Endometrium (tissue), 2 donors: ENCODE data around the gene STXBP6.

Experiments used
- FAIRE-seq: peaks from 2 replicates; lab custom pipeline; 2012; peaks lifted over from hg19 to GRCh38; lab: Jason Lieb, UNC
- donor health status: control.
- donor health status: control.

Gene STXBP6

DNA sequence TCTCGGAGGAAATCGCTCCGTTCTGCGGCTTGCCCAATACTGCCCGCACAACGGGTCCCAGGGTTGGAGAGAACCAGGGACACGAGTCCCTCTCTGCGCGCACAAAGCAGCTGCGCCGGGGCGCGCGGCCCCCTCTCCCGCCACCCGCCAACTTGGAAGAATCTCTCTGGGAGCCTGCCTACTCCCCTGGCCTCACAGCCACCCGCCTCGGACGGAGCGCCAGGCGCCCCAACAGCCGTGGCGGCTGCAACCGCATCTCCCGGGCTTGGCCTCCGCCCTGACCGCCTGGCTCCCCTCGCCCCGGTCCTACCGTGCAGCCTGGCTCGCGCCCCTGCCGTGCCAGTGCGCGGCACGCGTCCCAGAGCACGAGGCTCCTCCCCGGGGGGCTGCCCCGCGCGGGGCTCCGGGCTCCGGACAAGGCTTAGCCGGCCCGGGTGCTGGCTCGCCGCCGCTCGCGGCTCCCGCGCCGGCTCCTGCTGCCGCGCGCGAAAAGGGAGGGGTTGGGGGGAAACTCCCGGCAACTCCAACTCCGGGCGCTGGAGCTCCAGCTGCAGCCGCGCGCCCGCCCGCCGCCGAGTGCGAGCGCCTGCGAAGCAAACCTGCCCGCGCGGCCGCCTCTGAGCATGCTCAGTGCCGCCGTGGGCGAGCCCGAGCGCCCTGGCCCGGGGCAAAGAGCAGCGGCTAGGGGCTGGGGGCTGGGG, at the start of gene STXBP6:
Gene STXBP6, minus strand, starts transcription at position 580 of the 701 bp plus-strand sequence. CDS start 75,329 bp downstream, outside the sequence.
- no peak for FAIRE-seq

DNA sequence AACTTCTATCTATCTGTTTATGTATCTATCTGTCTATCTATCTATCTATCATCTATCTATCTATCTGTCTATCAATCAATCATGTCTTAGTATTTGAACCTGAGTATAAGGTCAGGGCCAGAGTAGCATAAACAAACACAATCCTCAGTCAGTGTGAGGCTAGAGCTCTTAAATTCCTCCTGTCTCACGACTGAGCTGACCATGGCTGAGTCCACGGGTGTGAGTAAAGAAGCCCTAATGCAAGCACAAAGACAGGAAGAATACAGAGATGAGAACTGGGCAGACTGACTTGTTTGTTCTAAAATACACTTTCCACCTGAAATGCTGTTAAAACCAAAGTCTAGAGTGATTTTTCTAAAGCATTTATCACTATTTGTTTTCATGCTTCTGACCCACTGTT, 47.2 kb upstream of the STXBP6 start:
- FAIRE-seq = no peak

DNA sequence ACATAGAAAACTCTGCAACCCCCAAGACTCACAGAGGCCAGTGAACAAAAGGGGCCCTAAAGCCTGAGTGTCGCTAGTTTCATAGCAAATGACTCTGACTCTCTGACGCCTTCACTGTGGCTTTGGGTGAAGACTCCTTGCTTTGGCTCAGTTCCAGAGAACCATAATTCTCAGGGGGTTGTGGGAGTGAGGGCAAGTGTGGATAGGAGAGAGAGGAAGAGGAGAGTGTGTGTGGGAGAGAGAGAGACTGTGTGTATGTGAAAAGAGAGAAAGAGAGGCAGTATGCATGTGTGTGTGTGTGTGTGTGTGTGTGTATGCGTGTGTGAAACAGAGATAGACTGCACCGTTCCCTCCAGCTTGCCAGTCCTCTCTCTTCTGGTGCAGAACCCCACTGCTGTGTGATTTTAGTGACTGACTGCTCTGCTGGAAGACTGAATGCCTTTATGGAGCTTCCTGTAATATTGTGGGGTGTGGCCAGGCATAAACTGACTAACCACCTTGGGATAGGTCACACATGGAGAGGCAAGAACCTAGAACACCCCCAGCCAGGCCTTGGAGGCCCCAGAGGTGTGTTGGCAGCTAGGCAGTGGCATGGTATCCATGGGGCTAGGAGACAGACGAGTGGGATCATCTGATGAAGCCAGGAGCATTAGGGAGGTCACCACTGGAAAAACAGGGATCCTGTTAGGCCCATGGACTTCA, 45.9 kb upstream of the STXBP6 start:
- no peak for FAIRE-seq

DNA sequence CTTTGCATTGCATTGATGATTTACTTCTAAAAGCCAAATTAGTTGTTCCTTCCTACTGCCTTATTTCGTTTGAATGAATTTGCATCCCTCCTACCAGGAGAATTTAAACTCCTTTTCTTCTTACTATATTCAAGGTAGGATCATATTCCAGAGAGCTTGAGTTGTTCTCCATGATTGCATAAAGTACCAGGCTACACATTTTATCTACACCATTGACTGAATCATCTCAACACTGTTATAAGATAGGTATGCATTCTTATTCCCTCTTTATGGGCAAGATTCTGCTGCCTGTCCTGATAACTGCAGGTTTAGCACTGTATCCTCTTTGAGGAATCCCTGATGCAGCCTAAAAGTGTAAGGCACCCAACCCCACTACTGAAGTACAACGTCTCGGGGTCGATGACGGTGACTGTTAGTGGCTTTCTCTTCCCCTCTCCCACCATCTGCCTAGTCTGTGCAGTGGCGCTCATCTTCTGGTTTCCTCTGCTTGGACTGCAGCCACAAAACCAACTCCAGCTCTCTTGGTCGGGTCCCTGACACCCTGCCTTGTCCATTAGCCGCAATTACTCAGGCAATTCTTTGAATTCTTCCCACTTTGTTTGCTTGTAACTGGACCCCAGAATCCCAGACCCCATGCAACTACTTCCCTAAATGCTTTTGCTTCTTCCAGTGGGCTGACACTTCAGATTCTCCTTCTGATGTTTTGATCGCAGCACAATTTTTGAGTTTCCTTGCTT, 44.4 kb upstream of the STXBP6 start:
- FAIRE-seq = no peak

DNA sequence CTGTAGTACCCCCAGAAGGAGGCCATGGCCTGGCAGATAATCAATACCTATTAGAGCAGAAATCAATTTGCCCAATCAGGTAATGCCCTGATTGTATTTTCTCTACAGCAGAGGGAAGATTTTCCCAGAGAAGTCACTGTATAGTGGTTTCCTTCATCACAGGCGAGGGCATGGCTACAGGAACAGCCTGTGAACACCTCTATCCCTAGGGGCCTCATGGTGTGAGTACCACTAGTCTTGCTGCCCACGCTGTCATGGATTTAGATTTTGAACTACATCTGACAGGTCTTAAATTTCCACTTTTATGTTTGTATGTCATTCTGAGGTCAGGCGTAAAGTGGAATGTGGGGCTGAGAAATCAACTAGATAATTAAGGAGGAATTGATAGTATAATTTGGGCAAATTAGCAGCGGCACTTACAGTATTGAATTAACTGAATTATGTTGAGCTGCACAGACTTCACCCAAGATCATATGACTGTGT, 42.4 kb upstream of the STXBP6 start:
- FAIRE-seq = no peak

DNA sequence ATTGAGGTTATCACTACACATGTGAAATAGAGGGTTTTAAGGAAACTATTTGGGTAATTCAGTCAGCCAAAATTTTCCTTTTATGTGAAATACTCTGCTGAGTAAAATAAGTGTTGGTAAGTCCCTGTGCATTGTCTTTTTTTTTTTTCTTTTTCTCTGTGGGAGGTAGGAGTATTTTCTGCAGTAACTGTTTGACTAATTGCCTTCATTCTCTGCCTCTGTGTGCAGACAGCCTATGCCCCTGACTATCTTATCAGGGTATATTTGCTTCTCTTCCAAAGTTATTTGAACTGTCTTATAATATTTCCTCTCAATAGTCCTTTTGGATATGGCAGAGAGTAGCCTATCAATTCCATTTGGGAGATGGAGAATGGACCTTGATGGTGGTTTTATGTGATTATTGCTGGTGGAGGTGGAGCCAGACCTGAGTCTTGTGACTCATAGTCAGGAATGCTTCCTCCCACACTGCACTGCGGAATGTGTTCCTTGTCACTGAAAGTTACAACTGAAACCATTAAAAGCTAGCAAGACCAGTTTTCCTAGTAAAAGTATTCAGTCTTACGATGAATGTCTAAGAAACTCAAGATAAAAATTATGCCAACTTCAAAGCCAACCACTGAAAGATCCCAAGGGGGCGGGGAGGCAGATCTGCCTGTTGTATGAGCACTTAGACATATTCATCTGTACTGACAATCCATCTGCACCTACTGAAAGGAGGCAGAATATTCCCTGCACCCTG, 40.9 kb upstream of the STXBP6 start:
- FAIRE-seq = no peak

DNA sequence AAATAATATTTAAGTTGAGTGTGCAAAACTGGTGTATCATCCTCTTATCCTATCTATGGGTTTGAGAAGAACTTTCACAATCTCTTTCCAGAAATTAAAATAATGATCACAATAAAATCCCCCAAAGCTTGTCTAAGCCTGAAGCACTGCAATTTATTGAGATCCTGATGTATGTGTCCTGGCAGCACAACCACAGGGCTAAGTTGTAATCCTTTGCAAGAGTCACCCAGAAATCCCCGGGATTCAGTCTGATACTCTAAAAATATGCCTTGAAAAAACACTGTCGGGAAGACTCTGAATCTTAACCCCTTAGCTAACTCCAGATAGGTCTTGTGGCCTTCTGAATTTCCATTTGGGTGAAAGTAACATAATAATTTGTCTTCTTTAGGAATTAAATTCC, 40.3 kb upstream of the STXBP6 start:
- no peak for FAIRE-seq

DNA sequence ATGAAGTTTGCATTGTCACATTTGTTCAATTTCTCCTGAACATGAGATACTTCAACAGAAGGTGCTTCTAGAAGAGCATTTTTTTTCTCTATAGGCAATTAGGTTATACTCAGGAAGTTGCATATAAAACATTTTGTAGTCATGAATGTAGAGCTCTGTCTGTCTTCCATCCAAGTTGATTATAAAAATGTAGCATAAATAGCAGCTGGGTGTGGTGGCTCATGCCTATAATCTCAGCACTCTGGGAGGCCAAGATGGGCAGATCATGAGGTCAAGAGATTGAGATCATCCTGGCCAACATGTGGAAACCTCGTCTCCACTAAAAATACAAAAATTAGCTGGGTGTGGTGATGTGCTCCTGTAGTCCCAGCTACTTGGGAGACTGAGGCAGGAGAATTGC, 39.5 kb upstream of the STXBP6 start:
- no peak for FAIRE-seq

DNA sequence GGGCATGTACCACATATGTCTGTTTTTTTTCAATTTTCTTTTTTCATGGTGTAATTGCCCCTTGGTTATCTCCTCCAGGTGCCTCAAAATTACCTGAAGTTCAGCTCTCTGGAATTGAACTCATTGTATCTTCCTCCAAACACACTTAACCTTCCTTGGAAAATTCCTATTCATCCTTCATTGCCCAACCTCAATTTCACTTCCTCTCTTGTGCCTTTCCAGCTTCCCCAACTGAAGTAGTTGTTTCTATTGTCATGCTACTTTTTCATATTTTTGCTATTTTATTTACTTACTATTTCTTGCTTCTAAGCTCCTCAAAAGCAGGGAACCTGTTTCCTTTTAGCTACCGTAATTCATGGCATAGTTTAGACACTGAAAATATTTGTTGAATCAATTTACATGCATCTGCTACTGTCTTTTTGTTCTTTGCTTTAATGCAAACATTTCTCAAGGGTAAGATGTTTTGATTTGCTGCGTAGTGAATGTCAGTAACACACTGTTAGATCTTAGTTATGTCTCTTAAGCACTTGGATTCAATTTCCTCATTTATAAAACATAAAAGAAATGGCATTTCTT, 37.0 kb upstream of the STXBP6 start:
- FAIRE-seq = no peak

DNA sequence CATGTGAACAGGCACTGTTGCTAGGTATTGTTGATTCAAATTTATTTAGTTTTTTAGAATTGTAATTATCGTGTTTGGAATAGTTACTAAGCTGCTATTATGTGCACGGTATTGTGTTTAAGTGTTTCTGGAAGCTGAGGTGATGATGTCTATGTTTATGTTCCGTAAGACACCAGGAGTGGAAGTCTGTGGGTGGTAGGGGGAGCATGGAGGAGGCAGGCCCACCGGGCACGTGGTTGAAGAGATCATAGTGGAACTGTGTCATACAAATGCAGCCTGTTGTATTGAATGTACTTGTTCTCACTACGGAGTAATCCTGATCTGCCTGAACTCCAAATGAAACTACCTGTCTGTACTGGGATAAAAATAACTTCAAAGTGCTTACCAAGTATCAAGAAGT, 36.1 kb upstream of the STXBP6 start:
- FAIRE-seq = no peak

DNA sequence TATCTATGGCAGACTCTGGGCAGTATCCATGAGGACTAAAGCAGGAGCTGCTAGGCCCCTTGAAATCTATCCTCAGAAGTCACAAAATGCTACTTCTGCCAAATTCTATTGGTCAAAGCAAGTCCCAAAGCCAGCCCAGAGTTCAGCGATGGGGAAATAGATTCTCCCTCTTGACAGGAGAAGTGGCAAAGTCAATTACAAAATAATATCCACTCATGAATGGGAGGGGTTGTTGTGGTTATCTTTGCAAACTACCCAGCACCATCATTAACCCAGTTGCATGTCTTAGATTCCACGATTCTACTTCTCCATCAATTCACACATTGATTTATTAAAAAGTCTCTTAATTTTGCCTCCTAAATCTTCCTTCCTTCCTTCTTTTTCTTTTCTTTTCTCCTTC, 30.7 kb upstream of the STXBP6 start:
- FAIRE-seq = no peak

DNA sequence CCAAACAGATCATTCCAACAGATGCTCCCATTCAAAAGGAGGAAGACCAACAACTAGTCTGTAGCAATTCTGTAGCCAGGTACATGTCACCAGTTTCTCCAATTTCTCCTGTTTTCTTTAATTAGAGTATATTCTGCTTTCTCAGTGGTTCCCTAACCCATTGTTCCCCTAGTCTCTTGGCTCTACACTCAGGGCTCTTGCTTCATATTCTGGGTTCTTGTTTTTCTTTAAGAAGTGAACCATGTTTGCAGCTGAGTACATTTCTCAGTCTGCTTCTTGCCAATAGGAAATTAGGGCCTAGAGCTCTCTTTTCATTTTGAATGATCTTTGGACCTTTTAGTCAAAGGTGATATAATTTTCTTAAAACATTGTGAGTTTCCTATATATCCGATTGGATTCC, 29.4 kb upstream of the STXBP6 start:
- FAIRE-seq = no peak

DNA sequence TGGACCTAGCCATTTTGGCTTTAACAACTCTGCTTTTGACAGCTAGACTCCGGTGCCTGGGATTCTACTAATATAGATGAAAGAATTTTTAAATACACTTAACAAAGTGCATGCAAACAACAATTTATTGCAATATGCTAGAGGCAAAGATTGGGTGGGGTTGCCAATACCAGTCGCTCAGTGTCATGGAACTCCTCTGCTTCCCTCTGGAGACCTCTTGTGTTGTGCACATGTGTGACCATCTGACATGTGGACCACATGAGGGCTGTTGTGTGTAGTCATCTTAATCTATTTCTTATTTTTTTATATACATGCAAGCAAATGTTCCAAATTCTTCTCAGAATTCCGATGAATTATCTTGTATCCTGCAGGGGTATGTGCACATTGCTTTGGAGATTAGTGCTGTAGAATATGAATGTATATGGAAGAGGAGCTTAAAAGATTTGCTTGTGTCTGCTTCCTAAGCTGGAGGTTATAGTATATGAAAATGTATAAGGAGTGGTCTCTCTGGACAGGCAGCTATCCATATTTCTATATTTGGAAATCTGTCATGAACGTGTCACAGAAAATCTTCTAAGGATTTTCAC, 24.2 kb upstream of the STXBP6 start:
- no peak for FAIRE-seq

DNA sequence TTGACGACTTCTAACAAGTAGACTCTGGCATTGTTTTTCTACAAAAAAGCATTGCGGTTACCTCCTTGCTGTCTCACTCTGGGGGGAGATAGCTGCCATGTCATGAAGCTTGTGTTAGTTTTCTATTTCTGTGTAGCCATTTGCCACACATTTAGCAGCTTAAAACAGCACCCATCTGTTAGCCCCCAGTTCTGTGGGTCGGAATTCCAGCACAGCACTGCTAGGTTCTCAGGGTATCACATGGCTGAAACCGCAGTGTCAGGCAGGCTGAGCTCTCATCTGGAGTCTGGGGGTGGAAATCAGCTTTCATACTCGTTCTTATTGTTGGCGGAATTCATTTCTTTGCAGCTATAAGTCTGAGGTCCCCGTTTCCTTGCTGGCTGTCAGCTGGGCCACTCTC, 19.9 kb upstream of the STXBP6 start:
- no peak for FAIRE-seq

DNA sequence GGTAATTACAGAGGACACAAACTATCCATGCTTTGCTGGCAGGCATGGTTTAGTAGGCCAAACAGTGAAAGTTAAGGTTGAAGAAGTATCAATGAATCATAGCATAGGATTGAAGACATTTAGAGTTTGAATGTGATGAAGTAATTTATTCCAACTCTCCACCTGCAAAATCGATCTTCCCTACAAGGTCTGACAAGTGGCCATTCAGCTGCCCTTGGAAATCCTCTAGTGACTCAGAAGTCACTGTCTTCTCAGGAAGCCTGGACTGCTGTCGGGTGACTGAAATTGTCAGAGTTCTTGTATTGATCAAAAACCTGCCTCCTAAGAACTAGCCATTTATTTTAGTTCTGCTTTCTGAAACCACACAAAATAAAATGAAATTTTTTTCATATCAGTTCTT, 17.7 kb upstream of the STXBP6 start:
- no peak for FAIRE-seq

DNA sequence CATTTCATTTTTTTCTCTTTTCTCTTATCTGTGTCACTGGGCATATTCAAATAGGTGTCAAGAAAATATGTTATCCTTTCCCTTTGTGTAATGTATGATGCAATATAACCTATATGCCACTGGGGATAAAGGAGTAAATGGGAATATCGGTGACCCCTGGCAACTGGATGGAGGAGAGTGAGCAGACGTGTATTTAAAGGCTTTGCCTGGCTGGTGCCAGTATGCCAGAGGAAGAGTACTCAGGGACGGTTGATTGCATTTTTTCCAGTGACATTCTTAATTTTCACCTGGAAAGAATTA, 12.0 kb upstream of the STXBP6 start:
- FAIRE-seq = no peak

DNA sequence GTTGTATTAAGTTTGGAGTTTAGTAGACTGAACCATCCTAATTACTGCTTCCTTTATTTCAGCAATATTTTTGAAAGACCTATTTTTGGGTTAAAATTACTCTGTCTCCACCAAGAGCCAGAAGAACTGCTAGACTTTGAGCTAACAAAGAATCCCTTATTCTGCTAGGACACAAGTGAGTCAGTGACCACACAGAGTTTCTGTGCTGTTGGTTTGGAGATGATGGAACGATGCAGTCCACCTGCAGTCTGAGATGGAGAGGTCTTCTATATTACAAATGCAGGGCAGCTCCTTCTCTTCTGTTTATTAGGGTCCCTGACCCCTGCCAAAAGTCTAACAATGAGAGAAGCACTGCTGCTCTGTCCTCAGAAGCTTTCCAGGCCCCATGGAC, 6.7 kb upstream of the STXBP6 start:
- FAIRE-seq = no peak

DNA sequence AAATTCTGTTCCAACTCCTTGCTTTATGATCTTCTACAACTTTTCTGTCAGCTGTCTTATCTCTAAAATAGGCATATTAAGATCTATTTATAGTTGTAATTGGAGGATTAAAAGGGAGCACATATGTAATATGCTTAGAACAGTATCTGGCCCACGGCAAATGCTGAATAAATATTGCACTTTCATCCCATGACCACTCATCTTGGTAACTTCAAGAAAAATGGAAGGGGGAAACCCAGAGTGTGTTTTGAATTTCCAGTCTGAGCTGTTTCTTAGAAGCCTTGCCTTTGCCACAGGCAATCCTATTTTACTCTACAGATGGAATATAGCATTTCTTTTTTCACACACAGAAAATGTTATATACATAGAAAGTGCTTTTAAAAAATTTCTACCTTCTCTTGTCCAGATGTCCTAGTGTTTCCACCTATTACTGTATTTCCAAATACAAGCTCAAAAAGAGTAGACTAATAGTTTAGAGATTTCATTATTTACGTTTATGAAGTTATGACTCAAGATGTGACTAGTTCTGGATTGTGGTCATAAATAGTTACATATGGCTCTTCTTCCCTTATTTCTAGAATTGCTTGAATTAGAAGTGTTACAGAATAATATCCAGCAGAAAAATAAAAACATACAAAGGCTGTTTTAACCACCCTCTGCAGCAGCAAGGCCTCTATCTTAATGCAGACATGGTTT, 6.2 kb upstream of the STXBP6 start:
- no peak for FAIRE-seq

DNA sequence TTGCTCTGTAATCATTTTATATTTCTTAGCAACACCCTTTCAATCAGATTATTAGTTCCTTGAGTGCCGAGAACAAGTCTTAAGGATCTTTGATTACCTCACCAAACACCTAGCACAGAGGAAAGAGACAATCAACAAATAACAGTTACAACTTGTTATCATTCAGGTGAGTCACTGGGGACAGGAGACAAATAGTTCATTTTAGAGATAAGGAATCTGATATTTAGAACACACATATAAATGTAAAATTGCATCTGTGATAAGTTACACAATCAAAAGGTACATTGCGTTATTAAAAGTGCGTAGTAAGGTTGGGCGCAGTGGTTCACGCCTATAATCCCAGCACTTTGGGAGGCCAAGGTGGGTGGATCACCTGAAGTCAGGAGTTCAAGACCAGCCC, 5.1 kb upstream of the STXBP6 start:
- no peak for FAIRE-seq

DNA sequence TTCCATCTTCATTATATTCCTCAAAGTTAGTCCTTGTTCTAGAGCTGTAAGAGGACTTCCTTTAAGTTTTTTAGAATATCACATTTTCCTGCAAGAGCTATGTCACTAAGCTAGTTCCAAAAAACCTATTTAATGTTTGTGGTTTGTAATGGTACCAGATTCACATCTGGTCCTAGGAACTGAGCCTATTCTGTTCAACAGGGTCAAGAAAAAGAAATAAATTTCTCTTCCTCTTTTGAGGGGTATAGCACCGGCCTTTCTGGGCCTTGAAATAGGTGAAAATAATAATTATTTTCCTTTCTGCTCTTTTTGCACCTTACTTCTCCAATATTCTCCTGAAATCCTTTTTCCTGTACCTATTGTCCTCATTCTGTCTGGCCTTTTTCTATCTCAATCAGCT, 3.6 kb upstream of the STXBP6 start:
- FAIRE-seq = no peak

DNA sequence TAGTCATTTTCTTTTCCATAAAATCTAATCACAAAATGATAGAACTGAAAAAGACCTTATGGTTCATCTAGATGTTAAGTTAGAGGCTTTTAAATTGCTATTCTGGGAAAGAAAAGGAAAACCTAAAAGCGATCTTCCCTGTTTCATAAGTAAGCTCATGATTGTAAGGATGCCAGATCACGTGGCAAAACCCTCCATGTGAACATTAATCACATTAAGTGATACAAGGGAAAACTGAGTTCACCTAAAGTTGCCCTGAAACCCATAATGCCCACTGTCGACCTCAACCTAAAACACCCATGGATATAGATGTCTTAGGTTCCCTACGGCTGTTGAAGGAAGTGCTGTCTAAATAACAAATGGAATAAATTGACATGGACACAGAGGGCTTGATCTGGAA, 3.0 kb upstream of the STXBP6 start:
- no peak for FAIRE-seq
